ENCODE results near the gene PTCD2.

The PTCD2 gene

DNA sequence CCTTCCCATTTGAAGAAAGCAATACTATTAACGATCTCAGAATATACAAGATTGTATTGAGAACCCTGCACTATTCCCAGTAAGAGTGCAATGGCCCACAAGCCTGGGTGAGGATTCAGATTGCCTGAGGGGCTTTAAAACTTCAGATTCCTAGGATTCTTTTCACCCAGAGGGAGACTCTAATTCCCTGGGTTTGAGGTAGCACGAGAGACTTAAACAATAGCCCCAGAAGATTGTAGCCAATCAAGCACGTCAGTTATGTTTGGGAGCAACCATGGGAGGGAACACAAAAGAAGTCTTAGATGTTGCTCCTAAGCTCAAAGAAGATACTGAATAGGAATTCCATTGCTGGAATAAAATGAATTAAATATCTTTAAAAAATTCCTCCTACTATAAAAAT lies 18.0 kb upstream of the PTCD2 start:
- TF ChIP-seq, protein P1, sequence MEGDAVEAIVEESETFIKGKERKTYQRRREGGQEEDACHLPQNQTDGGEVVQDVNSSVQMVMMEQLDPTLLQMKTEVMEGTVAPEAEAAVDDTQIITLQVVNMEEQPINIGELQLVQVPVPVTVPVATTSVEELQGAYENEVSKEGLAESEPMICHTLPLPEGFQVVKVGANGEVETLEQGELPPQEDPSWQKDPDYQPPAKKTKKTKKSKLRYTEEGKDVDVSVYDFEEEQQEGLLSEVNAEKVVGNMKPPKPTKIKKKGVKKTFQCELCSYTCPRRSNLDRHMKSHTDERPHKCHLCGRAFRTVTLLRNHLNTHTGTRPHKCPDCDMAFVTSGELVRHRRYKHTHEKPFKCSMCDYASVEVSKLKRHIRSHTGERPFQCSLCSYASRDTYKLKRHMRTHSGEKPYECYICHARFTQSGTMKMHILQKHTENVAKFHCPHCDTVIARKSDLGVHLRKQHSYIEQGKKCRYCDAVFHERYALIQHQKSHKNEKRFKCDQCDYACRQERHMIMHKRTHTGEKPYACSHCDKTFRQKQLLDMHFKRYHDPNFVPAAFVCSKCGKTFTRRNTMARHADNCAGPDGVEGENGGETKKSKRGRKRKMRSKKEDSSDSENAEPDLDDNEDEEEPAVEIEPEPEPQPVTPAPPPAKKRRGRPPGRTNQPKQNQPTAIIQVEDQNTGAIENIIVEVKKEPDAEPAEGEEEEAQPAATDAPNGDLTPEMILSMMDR (IDR thresholded peaks at IDR 0.05; ENCODE audit: insufficient read depth, low read depth, low read length, missing control alignments): no peak
- no peak for DNase-seq (ENCODE audit: low read depth)
- H3K4me3 ChIP-seq (ENCODE audit: low read length): no peak overlapping the region

DNA sequence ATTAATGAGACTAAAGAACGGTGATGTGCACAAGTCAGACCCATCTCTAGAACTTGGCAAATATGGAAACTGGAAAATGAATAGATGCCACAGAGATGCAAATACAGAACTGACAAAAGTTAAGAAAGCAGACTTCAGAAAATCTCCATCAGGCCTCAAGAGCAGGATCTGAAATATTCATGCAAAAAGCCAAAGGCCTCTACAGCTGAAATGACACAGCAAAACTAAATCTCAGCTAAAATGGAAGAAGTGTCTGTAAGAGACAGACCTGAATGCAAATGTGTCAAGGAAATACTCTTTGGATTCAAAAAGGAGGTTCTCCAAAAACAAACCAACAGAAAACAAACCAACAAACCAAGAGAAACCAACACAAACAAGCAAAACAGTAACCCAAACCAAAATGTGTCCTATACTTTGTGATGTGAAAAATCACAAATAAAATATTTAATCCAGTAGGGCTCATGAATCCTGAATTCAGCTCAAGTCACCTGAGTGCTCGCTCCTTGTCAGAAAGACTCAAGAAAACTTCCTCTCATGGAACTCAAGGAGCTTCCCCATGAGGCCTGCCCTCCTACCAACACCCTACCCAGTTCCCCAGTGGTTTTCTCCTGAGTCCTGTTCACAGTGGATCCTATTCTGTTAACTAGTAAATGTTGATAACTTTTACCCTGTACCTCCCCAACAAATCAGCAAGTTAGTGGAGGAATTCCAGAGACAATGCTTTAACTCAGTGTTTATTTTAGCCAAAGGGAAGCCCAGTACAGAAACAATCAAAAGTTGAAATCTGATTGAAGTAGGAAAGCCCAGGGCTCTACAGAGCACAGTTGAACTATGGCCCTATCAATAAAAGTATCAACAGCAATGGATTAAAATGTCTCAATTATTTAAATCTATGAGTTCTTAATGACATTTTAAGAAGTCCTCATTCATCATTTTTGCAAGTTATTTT lies 14.7 kb upstream of the PTCD2 start:
- H3K4me3 ChIP-seq (ENCODE audit: low read length): no peak overlapping the region
- TF ChIP-seq, protein P1 (IDR thresholded peaks at IDR 0.05; ENCODE audit: insufficient read depth, low read depth, low read length, missing control alignments): no peak
- no peak for DNase-seq (ENCODE audit: low read depth)

DNA sequence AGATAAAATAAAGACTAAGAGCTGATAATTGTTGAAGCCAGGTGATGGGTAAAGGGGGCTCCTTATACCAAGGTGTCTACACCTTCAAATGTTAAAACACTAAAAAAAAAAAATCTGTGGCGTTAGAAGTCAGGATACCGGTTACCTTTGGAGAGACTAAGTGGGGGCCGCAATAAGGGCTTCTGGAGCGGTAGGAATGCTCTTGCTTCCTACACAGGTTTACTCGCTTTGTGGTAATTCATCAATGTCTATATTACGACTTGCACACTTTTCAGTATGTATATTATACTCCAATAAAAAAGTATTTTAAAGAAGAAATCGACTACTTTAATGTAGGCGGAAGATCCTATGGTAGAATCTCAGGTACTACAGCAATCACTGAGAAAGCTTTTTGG lies 12.6 kb upstream of the PTCD2 start:
- TF ChIP-seq, protein P1 (IDR thresholded peaks at IDR 0.05; ENCODE audit: insufficient read depth, low read depth, low read length, missing control alignments): no peak
- no peak for DNase-seq (ENCODE audit: low read depth)
- H3K4me3 ChIP-seq (ENCODE audit: low read length): peak overlapping the region; percentile 82

DNA sequence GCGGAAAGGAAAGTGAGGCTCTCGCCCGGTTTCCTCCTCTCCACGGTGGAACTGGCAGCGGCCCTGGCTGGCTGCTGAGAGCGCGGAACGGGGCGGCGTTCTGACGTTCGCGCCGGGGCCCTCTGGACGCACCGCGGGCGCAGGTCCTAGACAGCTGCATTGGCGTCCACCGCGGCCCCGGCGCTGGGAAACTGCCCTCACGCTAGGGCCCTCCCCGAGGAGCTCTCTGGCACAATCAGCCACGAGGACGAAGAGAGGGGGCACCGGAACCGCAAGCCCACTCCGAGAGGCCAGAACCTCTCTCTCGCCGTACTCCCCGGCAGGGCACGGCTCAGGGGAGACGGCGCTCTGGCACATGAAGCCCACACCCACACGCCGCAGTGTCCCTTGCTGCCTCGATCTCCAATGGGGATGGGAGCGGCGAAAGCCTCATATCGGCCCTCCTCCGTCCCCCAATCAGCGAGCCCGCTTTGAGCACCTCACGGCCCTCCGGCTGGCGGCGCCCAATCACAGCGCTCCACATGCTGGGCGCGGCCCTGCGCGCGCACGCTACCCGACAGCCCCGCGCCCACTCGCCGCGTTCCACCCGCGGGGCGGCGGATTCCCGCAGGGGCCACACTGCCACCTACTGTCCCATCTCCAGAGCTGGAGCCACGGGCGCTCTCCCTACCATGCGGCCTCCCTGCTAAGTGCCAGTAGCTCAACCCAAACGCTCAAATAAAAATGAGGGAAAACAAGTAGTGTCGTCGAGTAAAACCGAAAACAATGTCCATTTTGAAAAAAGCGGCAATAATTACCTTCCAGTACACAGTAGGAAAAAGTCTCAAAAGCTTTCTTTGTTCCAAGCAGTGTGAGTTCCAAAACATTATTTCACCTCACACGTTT lies 12.0 kb upstream of the PTCD2 start:
- TF ChIP-seq, protein P1 (IDR thresholded peaks at IDR 0.05; ENCODE audit: insufficient read depth, low read depth, low read length, missing control alignments): peak; percentile 71
- peak overlapping the region; percentile 82 for H3K4me3 ChIP-seq (ENCODE audit: low read length)
- peak; percentile 99 for DNase-seq (ENCODE audit: low read depth)

DNA sequence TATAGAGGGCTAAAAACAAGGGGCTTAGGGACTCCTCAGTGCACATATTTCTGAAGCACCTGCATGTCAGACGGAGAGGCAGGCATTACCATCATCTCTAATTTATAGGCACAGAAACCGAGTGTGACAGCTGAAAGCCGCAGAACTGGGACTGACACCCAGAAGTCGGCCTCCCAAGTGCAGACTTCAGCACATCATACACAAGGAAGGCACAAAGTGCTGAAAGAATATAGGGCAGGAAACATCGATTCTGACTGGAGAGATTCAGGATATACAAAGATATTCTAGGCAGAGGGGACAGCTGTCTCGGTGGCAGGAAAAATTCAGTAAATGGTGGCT lies 11.4 kb upstream of the PTCD2 start:
- DNase-seq (ENCODE audit: low read depth): no peak
- H3K4me3 ChIP-seq (ENCODE audit: low read length): no peak overlapping the region
- TF ChIP-seq, protein P1 (IDR thresholded peaks at IDR 0.05; ENCODE audit: insufficient read depth, low read depth, low read length, missing control alignments): no peak

DNA sequence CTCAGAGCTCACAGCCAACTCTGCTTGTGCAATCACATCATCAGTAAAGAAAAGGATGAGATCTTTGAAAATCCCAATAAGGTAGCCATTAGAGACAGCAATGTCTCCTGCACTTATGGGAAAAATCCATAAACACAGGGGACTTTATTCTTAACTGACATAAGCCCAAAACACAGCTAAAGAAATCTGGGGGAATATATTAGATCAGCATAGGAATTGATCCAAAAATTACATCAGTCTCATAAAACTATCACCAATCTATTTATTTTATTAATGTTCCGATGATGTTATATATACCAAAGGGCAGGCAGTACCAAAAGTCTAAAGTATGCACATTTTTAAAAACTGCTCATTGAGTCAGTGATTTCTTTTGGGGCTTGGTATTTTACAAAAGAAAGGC lies 7.0 kb upstream of the PTCD2 start:
- TF ChIP-seq, protein P1 (IDR thresholded peaks at IDR 0.05; ENCODE audit: insufficient read depth, low read depth, low read length, missing control alignments): no peak
- H3K4me3 ChIP-seq (ENCODE audit: low read length): no peak overlapping the region
- no peak for DNase-seq (ENCODE audit: low read depth)
